Measurements from ENCODE around the gene ASPSCR1.

The ASPSCR1 gene

GRCh38 chr17:82055023-82055964, 77.9 kb downstream of the ASPSCR1 start:
- DNase-seq (ENCODE audit: low spot score) = no peak
- no peak for TF ChIP-seq CTCF (IDR thresholded peaks at IDR 0.05)
- no peak overlapping the region for H3K4me3 ChIP-seq
- H3K27ac ChIP-seq = no peak overlapping the region

DNA sequence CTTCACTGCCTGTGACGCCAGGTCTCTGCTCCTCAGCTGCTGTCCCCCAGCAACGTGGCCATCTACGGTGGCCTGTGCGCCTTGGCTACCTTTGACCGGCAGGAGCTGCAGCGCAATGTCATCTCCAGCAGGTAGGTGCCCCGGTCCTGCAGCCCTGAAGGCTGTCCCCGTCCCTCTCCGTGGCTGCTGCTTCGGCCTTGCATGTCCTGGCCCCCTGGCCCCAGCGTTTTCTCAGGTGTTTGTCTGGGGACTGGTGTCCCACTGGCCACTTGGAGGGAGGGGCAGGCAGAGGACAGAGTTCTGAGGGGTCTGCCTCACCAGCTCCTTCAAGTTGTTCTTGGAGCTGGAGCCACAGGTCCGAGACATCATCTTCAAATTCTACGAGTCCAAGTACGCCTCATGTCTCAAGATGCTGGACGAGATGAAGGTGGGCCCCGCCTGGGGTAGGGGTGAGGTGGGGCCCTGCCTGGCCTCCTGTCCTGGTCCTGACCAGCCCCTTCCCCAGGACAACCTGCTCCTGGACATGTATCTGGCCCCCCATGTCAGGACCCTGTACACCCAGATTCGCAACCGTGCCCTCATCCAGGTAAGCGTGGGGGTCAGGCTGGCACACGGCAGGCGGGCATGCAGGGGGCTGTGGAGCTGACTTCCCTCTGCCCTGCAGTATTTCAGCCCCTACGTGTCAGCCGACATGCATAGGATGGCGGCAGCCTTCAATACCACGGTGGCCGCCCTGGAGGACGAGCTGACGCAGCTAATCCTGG, 78.7 kb downstream of the ASPSCR1 start:
- TF ChIP-seq CTCF (IDR thresholded peaks at IDR 0.05) = no peak
- Histone ChIP-seq H3K27ac (no peak overlapping the region), H3K4me3 (no peak overlapping the region)
- no peak for DNase-seq (ENCODE audit: low spot score)

DNA sequence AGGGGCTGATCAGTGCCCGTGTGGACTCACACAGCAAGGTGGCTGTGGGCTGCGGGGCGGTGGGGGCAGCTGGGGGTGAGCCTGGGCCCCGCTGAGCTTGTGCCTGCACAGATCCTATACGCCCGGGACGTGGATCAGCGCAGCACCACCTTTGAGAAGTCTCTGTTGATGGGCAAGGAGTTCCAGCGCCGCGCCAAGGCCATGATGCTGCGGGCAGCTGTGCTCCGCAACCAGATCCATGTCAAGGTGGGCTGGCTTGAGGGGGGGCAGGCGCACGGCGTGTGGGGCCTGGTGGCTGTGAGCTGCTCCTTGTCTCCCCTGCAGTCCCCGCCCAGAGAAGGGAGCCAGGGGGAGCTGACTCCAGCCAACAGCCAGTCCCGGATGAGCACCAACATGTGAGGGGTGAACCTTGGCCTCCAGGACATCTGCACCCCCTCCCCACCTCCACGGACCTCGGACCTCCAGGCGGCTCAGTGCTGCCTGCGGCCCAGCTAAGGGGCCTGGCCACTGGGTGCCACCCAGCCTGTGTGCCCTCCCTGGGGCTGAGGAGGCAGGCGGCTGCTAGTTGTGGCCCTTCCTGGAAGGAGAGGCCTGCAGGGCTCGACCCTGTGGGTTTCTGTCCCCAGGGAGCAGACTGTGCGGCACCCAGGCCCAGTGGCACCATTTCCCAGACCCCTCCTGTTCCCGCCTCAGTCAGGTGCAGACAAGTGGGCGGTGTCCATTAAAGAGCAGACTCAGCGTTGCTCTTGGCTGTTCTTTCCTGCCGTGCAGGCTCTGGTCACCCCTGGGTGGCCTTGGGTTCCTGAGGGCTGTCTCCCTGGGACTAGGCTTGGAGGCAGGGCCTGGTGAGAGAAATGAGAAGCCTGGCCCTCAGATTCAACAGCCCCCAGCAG, 79.5 kb downstream of the ASPSCR1 start:
- TF ChIP-seq CTCF (IDR thresholded peaks at IDR 0.05) = no peak
- Histone ChIP-seq H3K4me3 (no peak overlapping the region), H3K27ac (no peak overlapping the region)
- DNase-seq (ENCODE audit: low spot score) = no peak

DNA sequence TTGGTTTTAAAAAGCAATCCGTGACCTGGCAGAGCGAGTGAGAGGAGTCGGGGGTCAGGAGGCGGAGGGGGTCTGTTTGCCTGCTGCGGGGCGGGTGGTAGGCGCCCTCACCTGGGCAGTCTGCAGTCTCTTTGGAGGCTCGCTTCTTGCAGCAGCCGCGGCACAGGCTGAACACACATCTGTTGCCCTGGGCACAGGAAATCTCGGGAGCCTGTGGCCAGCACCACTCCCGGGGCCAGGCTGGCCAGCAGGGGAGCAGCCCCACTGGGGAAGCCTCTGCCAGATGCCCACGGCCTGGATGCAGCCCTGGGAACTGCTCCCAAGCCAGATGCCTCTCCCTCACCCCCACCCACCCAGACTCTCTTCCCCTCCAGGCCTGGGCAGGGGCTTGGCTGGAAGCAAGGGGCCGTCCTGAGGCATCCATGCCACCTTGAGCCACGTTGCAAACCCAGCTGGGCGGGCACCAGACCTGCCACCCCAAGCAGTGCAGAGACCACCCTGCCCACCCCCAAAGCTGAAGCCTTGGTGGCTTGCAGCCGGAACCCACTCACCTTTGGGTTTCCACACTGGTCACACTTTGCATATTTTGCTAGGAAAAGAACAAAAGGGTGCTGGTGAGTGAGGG, 80.9 kb downstream of the ASPSCR1 start:
- Histone ChIP-seq H3K27ac (no peak overlapping the region), H3K4me3 (no peak overlapping the region)
- DNase-seq (ENCODE audit: low spot score) = no peak
- TF ChIP-seq CTCF (IDR thresholded peaks at IDR 0.05) = no peak

DNA sequence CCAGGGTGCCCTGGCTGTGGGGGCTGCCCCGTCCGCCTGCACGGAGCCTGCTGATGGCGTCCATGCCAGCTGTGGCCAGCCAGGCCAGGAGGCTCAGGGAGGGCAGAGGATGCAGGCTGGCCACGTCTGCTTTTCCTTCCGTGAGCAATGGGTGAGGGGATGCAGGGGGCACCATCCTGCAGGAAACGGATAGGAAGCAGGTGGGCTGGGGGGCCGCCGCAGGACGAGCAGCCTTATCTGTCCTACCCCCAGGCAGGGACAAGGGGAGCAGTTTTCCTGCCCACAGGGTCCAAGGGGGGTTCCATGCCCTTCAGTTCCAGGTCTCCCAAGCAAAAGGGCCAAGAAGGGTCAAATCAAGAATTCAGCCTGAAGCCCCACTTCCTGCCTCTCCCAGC, 81.4 kb downstream of the ASPSCR1 start:
- DNase-seq (ENCODE audit: low spot score) = no peak
- no peak overlapping the region for H3K4me3 ChIP-seq
- no peak for TF ChIP-seq CTCF (IDR thresholded peaks at IDR 0.05)
- no peak overlapping the region for H3K27ac ChIP-seq

DNA sequence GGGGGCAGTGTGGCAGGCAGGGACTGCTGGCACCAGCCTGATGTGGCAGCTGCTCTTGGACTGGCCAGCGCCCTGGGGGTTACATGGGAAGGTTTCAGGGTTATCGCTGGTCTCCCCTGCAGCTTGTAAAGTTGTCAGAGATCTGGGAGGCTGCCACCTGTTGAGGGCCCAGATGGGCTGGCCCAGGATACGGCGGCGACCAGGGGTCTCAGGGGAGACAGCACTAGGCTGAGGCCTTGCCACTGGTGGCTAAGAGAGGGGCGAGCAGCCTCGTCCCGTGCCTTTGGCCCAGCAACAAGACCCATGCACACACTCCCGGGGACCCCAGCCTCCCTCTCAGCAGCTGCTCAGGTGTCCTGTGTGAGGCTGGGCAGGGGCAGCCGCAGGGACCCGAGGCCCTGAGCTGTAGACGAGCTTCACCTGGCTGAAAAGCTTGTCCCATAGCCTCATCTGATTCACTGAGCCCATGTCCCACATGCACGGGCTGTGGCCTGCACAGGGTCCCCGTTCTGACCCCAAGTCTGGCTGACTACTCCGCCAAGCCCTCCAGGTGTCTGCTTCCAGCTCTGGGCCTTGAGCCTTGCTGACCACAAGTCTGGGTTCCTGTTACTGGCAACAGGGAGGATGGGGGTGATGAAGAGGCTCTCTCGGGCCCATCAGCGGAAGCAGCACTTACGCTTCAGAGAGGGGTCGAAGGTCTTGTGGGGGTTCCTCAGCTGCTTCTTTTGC, 82.0 kb downstream of the ASPSCR1 start:
- H3K4me3 ChIP-seq = no peak overlapping the region
- no peak for DNase-seq (ENCODE audit: low spot score)
- no peak overlapping the region for H3K27ac ChIP-seq
- TF ChIP-seq CTCF (IDR thresholded peaks at IDR 0.05) = no peak
